H1 (cell line): ENCODE measurements around the gene BANF1. TPM values are rescaled to one million over a fixed set of nuclear protein-coding genes. Genes with fewer than 3 reads are reported as not detected.

Experiments
- CTCF ChIA-PET: fragments of 300-600 bp; sonication (Branson Sonifier 250); formaldehyde crosslinking; loops from one replicate; lab custom pipeline; 2021; ENCODE audit not compliant: partially characterized antibody; lab: Charles Lee
- POLR2A ChIA-PET: fragments of 300-600 bp; sonication (Branson Sonifier 250); formaldehyde crosslinking; loops from one replicate; lab custom pipeline; 2021; ENCODE audit warnings: inconsistent platforms; ENCODE audit not compliant: partially characterized antibody; lab: Charles Lee
- DNase-seq, 2 experiments: peaks; one replicate each; pipeline versions ENCODE4 v3.0.0 to v3.0.0-alpha.2; 2010 to 2022; ENCODE audit warnings: low spot score in 2 of 2, low read depth in 1 of 2, mixed read lengths in 1 of 2
- FAIRE-seq: peaks from 2 replicates; lab custom pipeline; 2011; peaks lifted over from hg19 to GRCh38; lab: Jason Lieb, UNC
- H2AFZ ChIP-seq: 2 replicates; pipeline ENCODE4 v1.8.1; 2012; ENCODE audit warnings: low read length, inconsistent platforms
- H2AK5ac ChIP-seq: 2 replicates; pipeline ENCODE4 v1.6.1; 2013; ENCODE audit warnings: low read depth, low read length
- H2BK120ac ChIP-seq: replicated peaks from 2 replicates; pipeline ENCODE3; 2013; ENCODE audit warnings: low read depth, low read length, inconsistent platforms
- H2BK12ac ChIP-seq: 2 replicates; pipeline ENCODE4 v1.6.1; 2013; ENCODE audit warnings: low read depth, low read length
- H2BK15ac ChIP-seq: 2 replicates; pipeline ENCODE4 v1.6.1; 2013; ENCODE audit warnings: low read length
- H2BK20ac ChIP-seq: 2 replicates; pipeline ENCODE4 v1.6.1; 2013; ENCODE audit warnings: low read length
- H2BK5ac ChIP-seq: 2 replicates; pipeline ENCODE4 v1.6.1; 2013; ENCODE audit warnings: low read depth, low read length
- H3K14ac ChIP-seq: 2 replicates; pipeline ENCODE4 v1.6.1; 2013; ENCODE audit warnings: inconsistent platforms; ENCODE audit not compliant: insufficient read length
- H3K18ac ChIP-seq: 2 replicates; pipeline ENCODE4 v1.6.1; 2013; ENCODE audit warnings: low read length; ENCODE audit errors: extremely low read depth
- H3K23ac ChIP-seq: 2 replicates; pipeline ENCODE4 v1.6.1; 2013; ENCODE audit warnings: inconsistent platforms; ENCODE audit not compliant: insufficient read length
- H3K23me2 ChIP-seq: 2 replicates; pipeline ENCODE4 v1.6.1; 2013; ENCODE audit warnings: low read depth, low read length
- H3K27ac ChIP-seq: 2 replicates; pipeline ENCODE4 v1.6.1; 2011; ENCODE audit warnings: low read depth, low read length, inconsistent platforms
- H3K27me3 ChIP-seq, 4 experiments: replicated peaks in 1 of 4; 1 replicate in 1 of 4; 2 replicates in 3 of 4; pipeline versions ENCODE4 v1.6.1 to v1.8.1; 2011 to 2013; ENCODE audit warnings: low read length in 3 of 4, mild to moderate bottlenecking in 3 of 4, inconsistent platforms in 2 of 4, mixed read lengths in 2 of 4, moderate library complexity in 1 of 4; ENCODE audit not compliant: control insufficient read depth in 3 of 4, insufficient read depth in 3 of 4; ENCODE audit errors: extremely low read depth in 1 of 4
- H3K36me3 ChIP-seq, 4 experiments: 2 replicates each; pipeline versions ENCODE4 v1.6.1 to v1.8.1; 2011 to 2013; ENCODE audit warnings: mild to moderate bottlenecking in 4 of 4, low read length in 3 of 4, moderate library complexity in 2 of 4, control low read depth in 1 of 4, inconsistent platforms in 1 of 4; ENCODE audit not compliant: insufficient read depth in 4 of 4, control insufficient read depth in 2 of 4
- H3K4ac ChIP-seq: replicated peaks from 2 replicates; pipeline ENCODE3; 2013; ENCODE audit warnings: low read length, low read depth, mixed read lengths, inconsistent platforms; ENCODE audit not compliant: insufficient read length
- H3K4me1 ChIP-seq, 4 experiments: replicated peaks in 1 of 4; 1 replicate in 1 of 4; 2 replicates in 3 of 4; pipeline versions ENCODE4 v1.6.1 to v1.8.1; 2011 to 2013; ENCODE audit warnings: low read length in 3 of 4, inconsistent platforms in 2 of 4, mixed read lengths in 1 of 4; ENCODE audit not compliant: insufficient read depth in 4 of 4, control insufficient read depth in 3 of 4
- H3K4me2 ChIP-seq, 2 experiments: 2 replicates each; pipeline versions ENCODE4 v1.6.1 to v1.8.1; 2011 to 2013; ENCODE audit warnings: low read depth in 2 of 2, low read length in 2 of 2, control low read depth in 1 of 2, inconsistent platforms in 1 of 2, mild to moderate bottlenecking in 1 of 2; ENCODE audit not compliant: insufficient read depth in 1 of 2
- H3K4me3 ChIP-seq, 4 experiments: fragments of 200-600, 300-600 bp in 1 of 4; sonication (generic), shearing (Covaris generic), sonication (Bioruptor Twin) in 1 of 4; 2 replicates each; pipeline versions ENCODE4 v1.5.1 to v1.8.1; 2011 to 2016; ENCODE audit warnings: low read length in 4 of 4, low read depth in 3 of 4, control low read depth in 2 of 4, inconsistent platforms in 2 of 4, mild to moderate bottlenecking in 2 of 4, mixed read lengths in 1 of 4, moderate library complexity in 1 of 4; ENCODE audit not compliant: insufficient read depth in 2 of 4; ENCODE audit errors: extremely low read depth in 1 of 4
- H3K56ac ChIP-seq: replicated peaks from 2 replicates; pipeline ENCODE3; 2013; ENCODE audit warnings: low read depth, mild to moderate bottlenecking, mixed read lengths, low read length, inconsistent platforms; ENCODE audit not compliant: insufficient read length
- H3K79me1 ChIP-seq: 2 replicates; pipeline ENCODE4 v1.6.1; 2013; ENCODE audit warnings: low read depth, low read length, control low read depth
- H3K79me2 ChIP-seq, 2 experiments: 2 replicates each; pipeline versions ENCODE4 v1.6.1 to v1.8.1; 2012 to 2013; ENCODE audit warnings: low read length in 2 of 2, mild to moderate bottlenecking in 2 of 2, inconsistent platforms in 1 of 2; ENCODE audit not compliant: insufficient read depth in 2 of 2, control insufficient read depth in 1 of 2
- H3K9ac ChIP-seq, 4 experiments: replicated peaks in 1 of 4; 1 replicate in 1 of 4; 2 replicates in 3 of 4; pipeline versions ENCODE4 v1.6.1 to v1.8.1; 2011 to 2013; ENCODE audit warnings: low read depth in 3 of 4, low read length in 3 of 4, control low read depth in 2 of 4, mild to moderate bottlenecking in 2 of 4, moderate library complexity in 2 of 4, inconsistent platforms in 1 of 4; ENCODE audit errors: extremely low read depth in 1 of 4
- H3K9me3 ChIP-seq, 2 experiments: 2 replicates each; pipeline versions ENCODE4 v1.6.1 to v1.8.1; 2012 to 2013; ENCODE audit warnings: mild to moderate bottlenecking in 2 of 2, moderate library complexity in 2 of 2, control low read depth in 1 of 2, inconsistent platforms in 1 of 2, low read depth in 1 of 2, low read length in 1 of 2, mixed read lengths in 1 of 2; ENCODE audit not compliant: insufficient read depth in 2 of 2
- H4K20me1 ChIP-seq, 2 experiments: replicated peaks in 1 of 2; 2 replicates each; pipeline versions ENCODE3 to v1.8.1; 2011 to 2013; ENCODE audit warnings: inconsistent platforms in 2 of 2, low read length in 2 of 2, mild to moderate bottlenecking in 1 of 2; ENCODE audit not compliant: insufficient read depth in 2 of 2, control insufficient read depth in 1 of 2
- H4K5ac ChIP-seq: 2 replicates; pipeline ENCODE4 v1.6.1; 2013; ENCODE audit warnings: low read length, low read depth, mixed read lengths, inconsistent platforms; ENCODE audit not compliant: insufficient read length
- H4K8ac ChIP-seq: 2 replicates; pipeline ENCODE4 v1.8.0; 2013; ENCODE audit warnings: mild to moderate bottlenecking, moderate library complexity, low read length, inconsistent platforms; ENCODE audit not compliant: insufficient read depth; ENCODE audit errors: extremely low read depth
- H4K91ac ChIP-seq: replicated peaks from 2 replicates; pipeline ENCODE3; 2013; ENCODE audit warnings: low read length, mixed read lengths, inconsistent platforms; ENCODE audit not compliant: insufficient read length
- CTBP2 ChIP-seq: IDR thresholded peaks from 2 replicates; pipeline ENCODE4 v1.7.0; 2011; ENCODE audit warnings: borderline replicate concordance, mild to moderate bottlenecking, moderate library complexity, mixed read lengths, low read length; ENCODE audit not compliant: insufficient read depth, insufficient read length
- EP300 ChIP-seq, 2 experiments: IDR thresholded peaks; 1 replicate in 1 of 2; 2 replicates in 1 of 2; pipeline ENCODE4 v1.6.1; 2011 to 2012; ENCODE audit warnings: low read depth in 2 of 2, low read length in 2 of 2, mild to moderate bottlenecking in 2 of 2, borderline replicate concordance in 1 of 2, inconsistent platforms in 1 of 2, moderate library complexity in 1 of 2
- KDM1A ChIP-seq: fragments of 200-600, 300-600 bp; sonication (generic); IDR thresholded peaks from 2 replicates; pipeline ENCODE4 v1.7.1; 2016; ENCODE audit warnings: mild to moderate bottlenecking, low read length, borderline replicate concordance
- PHF8 ChIP-seq: fragments of 200-600 bp; sonication (generic); conservative IDR thresholded peaks from 2 replicates; pipeline ENCODE4 v1.7.1; 2012; ENCODE audit warnings: low read depth, mild to moderate bottlenecking, inconsistent platforms, low read length, moderate library complexity
- POLR2A ChIP-seq, 2 experiments: IDR thresholded peaks; 1 replicate in 1 of 2; 2 replicates in 1 of 2; pipeline ENCODE4 v1.6.1; 2011; ENCODE audit warnings: low read depth in 2 of 2, low read length in 2 of 2, mild to moderate bottlenecking in 2 of 2; ENCODE audit errors: control extremely low read depth in 1 of 2
- RFX5 ChIP-seq: IDR thresholded peaks from 2 replicates; pipeline ENCODE4 v1.6.1; 2011; ENCODE audit warnings: low read depth, low read length, improper control_type of control experiment, borderline replicate concordance
- RNF2 ChIP-seq: fragments of 200-900, 300-1000 bp; sonication (generic); IDR thresholded peaks from 2 replicates; pipeline ENCODE4 v1.7.1; 2016; ENCODE audit warnings: borderline replicate concordance, low read depth, mild to moderate bottlenecking, antibody characterized with exemption, low read length; ENCODE audit not compliant: poor library complexity, severe bottlenecking; ENCODE audit errors: missing control alignments
- SAP30 ChIP-seq: fragments of 300-600 bp; sonication (generic); IDR thresholded peaks from 2 replicates; pipeline ENCODE4 v1.7.1; 2012; ENCODE audit warnings: low read length, moderate library complexity, mild to moderate bottlenecking, inconsistent platforms; ENCODE audit not compliant: insufficient read depth, insufficient replicate concordance
- SIN3A ChIP-seq, 2 experiments: IDR thresholded peaks in 1 of 2; conservative IDR thresholded peaks in 1 of 2; 2 replicates each; pipeline ENCODE4 v1.6.1; 2011 to 2012; ENCODE audit warnings: low read length in 2 of 2, improper control_type of control experiment in 1 of 2, low read depth in 1 of 2, mild to moderate bottlenecking in 1 of 2
- SIRT6 ChIP-seq: IDR thresholded peaks from one replicate; pipeline ENCODE4 v1.7.1; 2012; ENCODE audit warnings: low read length, inconsistent platforms
- WGBS, 2 experiments: shearing (Covaris generic) in 1 of 2; methylation state at CpG; one replicate each; pipeline versions ENCODE4 v1.1.6 to v1.1.7; 2013 to 2015; ENCODE audit warnings: low lambda C conversion rate in 2 of 2, mixed read lengths in 2 of 2, inconsistent platforms in 1 of 2, low coverage in 1 of 2, missing lambda C conversion rate in 1 of 2; ENCODE audit not compliant: insufficient replicate concordance in 2 of 2, insufficient coverage in 1 of 2, insufficient read length in 1 of 2; ENCODE audit errors: extremely low coverage in 1 of 2, missing lambda C conversion rate in 1 of 2; 5-methylcytosine and 5-hydroxymethylcytosine counted together
- polyA plus RNA-seq, 7 experiments: library from polyadenylated mRNA; depleted of rRNA in 3 of 7; stranded (reverse) in 5 of 7; unstranded in 2 of 7; fragments of >200 nt in 5 of 7; fragments of 200-250 nt in 2 of 7; gene quantifications; 1 replicate in 5 of 7; 2 replicates in 1 of 7; 4 replicates in 1 of 7; pipeline versions ENCODE4 v1.2.1 to v1.2.3, GENCODE V29; 2011 to 2013; ENCODE audit warnings: missing spikeins in 2 of 7, mixed read lengths in 2 of 7
- total RNA-seq: library from RNA; stranded (reverse); fragmentation: NEBNext Ultra II Directional; extraction: Animal tissue kit (Norgen Biotek cat#: 25700); gene quantifications from 2 replicates; pipeline ENCODE4 v1.2.1, GENCODE V29; 2021
- TF ChIP-seq, protein P1 (sequence below): IDR thresholded peaks from 2 replicates; pipeline ENCODE4 v1.6.1; 2011; ENCODE audit warnings: low read depth, mild to moderate bottlenecking, low read length; ENCODE audit not compliant: insufficient read depth

BANF1 gene
- total and polyA plus RNA-seq, 2 of the 8 experiments (the other 6 are each of a cell fraction or from before 2014, with no cell fraction given), result 330 to 467 TPM

GRCh38 chr11:66035653-66036333, 33.5 kb downstream of the BANF1 start:
- no peak overlapping the region for H3K4me3 ChIP-seq
- POLR2A ChIA-PET, result interaction anchor here (0.9 to 1.7 kb wide), 2 partner anchors 9 to 16 kb away, joined by 5 to 8 read pairs; partner anchors contain the start of gene SF3B2
- no peak overlapping the region for H2BK120ac ChIP-seq
- CTCF ChIA-PET, result interaction anchor here (0.9 to 7.1 kb wide), 6 partner anchors 9 to 99 kb away, joined by 3 to 39 read pairs (median 4); no protein-coding TSS in a partner anchor
- no peak overlapping the region for H2BK12ac ChIP-seq
- no peak overlapping the region for H2BK20ac ChIP-seq
- H2AFZ ChIP-seq, result no peak overlapping the region
- H3K27me3 ChIP-seq, result no peaks in the 10 kb centered on the region
- H2AK5ac ChIP-seq, result no peak overlapping the region
- no peak overlapping the region for H3K14ac ChIP-seq
- FAIRE-seq (no peak), DNase-seq (no peak)
- H3K4ac ChIP-seq, result no peak overlapping the region
- H3K36me3 ChIP-seq, result no peaks in the 10 kb centered on the region
- no peak overlapping the region for H2BK5ac ChIP-seq
- H3K4me1 ChIP-seq, result no peaks in the 10 kb centered on the region
- H3K56ac ChIP-seq, result no peak overlapping the region
- H3K27ac ChIP-seq, result no peak overlapping the region
- peaks cover 6 to 8% of the 10 kb centered on the region in 2 experiments for H3K9me3 ChIP-seq
- no peak overlapping the region for H3K23ac ChIP-seq
- H2BK15ac ChIP-seq, result no peak overlapping the region
- no peak overlapping the region for H3K9ac ChIP-seq
- H3K79me2 ChIP-seq, result no peaks in the 10 kb centered on the region
- H3K79me1 ChIP-seq, result no peaks in the 10 kb centered on the region
- no peak overlapping the region for H3K18ac ChIP-seq
- H4K5ac ChIP-seq, result no peak overlapping the region
- no peak overlapping the region for H4K91ac ChIP-seq
- 85% methylated on average over 9 of the region's 9 CpGs; no CpG with 5 or more reads in 1 of the 2 experiments for WGBS, 2 experiments
- no peak overlapping the region for H3K4me2 ChIP-seq
- H4K8ac ChIP-seq, result no peak overlapping the region
- H4K20me1 ChIP-seq, result no peaks in the 10 kb centered on the region
- H3K23me2 ChIP-seq, result 0 out of 2 replicates have a peak, but pooled peaks cover 2% of the 10 kb centered on the region
- no peak for TF ChIP-seq KDM1A
- TF ChIP-seq SAP30, result no peak
- TF ChIP-seq CTBP2, result no peak
- TF ChIP-seq POLR2A (IDR thresholded peaks at IDR 0.05; ENCODE audit: control extremely low read depth in 1 of 2, low read depth in 2 of 2, low read length in 2 of 2), result no peak
- TF ChIP-seq RFX5, result no peak
- TF ChIP-seq EP300 (IDR thresholded peaks at IDR 0.05; ENCODE audit: borderline replicate concordance in 1 of 2, low read depth in 2 of 2, low read length in 2 of 2), result no peak
- TF ChIP-seq PHF8, result no peak
- no peak for TF ChIP-seq SIRT6
- TF ChIP-seq RNF2, result no peak
- TF ChIP-seq, protein P1, sequence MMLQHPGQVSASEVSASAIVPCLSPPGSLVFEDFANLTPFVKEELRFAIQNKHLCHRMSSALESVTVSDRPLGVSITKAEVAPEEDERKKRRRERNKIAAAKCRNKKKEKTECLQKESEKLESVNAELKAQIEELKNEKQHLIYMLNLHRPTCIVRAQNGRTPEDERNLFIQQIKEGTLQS, result no peak
- TF ChIP-seq SIN3A (conservative IDR thresholded peaks at IDR 0.05 in 1 of 2, IDR thresholded peaks at IDR 0.05 in 1 of 2; ENCODE audit: low read depth in 1 of 2, low read length in 2 of 2), result no peak
